ENCODE measurements around the gene PAPPA.

DNA sequence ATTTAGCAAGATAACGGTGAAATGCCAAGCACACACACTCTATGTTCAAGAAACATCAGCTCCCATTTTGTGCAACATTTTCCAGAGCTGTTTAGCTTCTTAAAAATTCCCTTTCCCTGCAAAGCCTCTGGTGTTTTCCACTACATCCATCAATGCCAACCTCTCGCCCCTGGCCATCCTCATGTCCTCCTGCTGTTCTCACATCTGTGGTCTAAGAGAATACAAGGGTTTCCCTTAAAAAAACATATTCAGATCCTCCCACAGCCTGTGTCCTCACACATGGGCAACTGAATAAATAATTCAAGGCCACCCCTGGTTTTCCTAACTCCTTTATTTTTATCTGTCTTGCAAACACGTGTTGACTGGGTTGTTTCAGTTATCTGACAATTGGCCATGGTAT, 70.3 kb downstream of the PAPPA start:
- TF ChIP-seq POLR2A (IDR thresholded peaks at IDR 0.05): no peak
- TF ChIP-seq, protein P1, sequence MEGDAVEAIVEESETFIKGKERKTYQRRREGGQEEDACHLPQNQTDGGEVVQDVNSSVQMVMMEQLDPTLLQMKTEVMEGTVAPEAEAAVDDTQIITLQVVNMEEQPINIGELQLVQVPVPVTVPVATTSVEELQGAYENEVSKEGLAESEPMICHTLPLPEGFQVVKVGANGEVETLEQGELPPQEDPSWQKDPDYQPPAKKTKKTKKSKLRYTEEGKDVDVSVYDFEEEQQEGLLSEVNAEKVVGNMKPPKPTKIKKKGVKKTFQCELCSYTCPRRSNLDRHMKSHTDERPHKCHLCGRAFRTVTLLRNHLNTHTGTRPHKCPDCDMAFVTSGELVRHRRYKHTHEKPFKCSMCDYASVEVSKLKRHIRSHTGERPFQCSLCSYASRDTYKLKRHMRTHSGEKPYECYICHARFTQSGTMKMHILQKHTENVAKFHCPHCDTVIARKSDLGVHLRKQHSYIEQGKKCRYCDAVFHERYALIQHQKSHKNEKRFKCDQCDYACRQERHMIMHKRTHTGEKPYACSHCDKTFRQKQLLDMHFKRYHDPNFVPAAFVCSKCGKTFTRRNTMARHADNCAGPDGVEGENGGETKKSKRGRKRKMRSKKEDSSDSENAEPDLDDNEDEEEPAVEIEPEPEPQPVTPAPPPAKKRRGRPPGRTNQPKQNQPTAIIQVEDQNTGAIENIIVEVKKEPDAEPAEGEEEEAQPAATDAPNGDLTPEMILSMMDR (IDR thresholded peaks at IDR 0.05): no peak

All from Peyer's patch (tissue), 4 donors.